ENCODE data around the gene RASGRF2.

Gene RASGRF2

GRCh38 chr5:81179959-81180358, 219.8 kb downstream of the RASGRF2 start:
- no peak for DNase-seq

GRCh38 chr5:81180780-81181460, 220.8 kb downstream of the RASGRF2 start:
- no peak for DNase-seq

- no peak for DNase-seq
Observed at GRCh38 chr5:81181576-81182316, 221.6 kb downstream of the RASGRF2 start.

GRCh38 chr5:81182396-81183390, 222.5 kb downstream of the RASGRF2 start:
- no peak for DNase-seq

GRCh38 chr5:81183811-81184748, 223.9 kb downstream of the RASGRF2 start:
- no peak for DNase-seq

- no peak for DNase-seq
Observed at GRCh38 chr5:81184749-81185110, 224.6 kb downstream of the RASGRF2 start.

GRCh38 chr5:81187885-81188284, 227.7 kb downstream of the RASGRF2 start:
- no peak for DNase-seq

GRCh38 chr5:81188962-81189361, 228.8 kb downstream of the RASGRF2 start:
- DNase-seq, result no peak

- DNase-seq, result no peak
Observed at GRCh38 chr5:81189875-81190498, 229.8 kb downstream of the RASGRF2 start.

- no peak for DNase-seq
Observed at GRCh38 chr5:81191726-81192372, 231.7 kb downstream of the RASGRF2 start.

GRCh38 chr5:81192373-81192750, 232.2 kb downstream of the RASGRF2 start:
- no peak for DNase-seq

GRCh38 chr5:81194633-81195334, 234.6 kb downstream of the RASGRF2 start:
- peak; percentile 74 for DNase-seq

- DNase-seq, result no peak
Observed at GRCh38 chr5:81195335-81195929, 235.3 kb downstream of the RASGRF2 start.

- no peak for DNase-seq
Observed at GRCh38 chr5:81202655-81203054, 242.5 kb downstream of the RASGRF2 start.

- DNase-seq, result no peak
Observed at GRCh38 chr5:81203729-81204128, 243.6 kb downstream of the RASGRF2 start.

- DNase-seq, result no peak
Observed at GRCh38 chr5:81204205-81204604, 244.0 kb downstream of the RASGRF2 start.

GRCh38 chr5:81205058-81205457, 244.9 kb downstream of the RASGRF2 start:
- no peak for DNase-seq

- no peak for DNase-seq
Observed at GRCh38 chr5:81207009-81207408, 246.8 kb downstream of the RASGRF2 start.

- DNase-seq, result no peak
Observed at GRCh38 chr5:81208904-81209303, 248.7 kb downstream of the RASGRF2 start.

GRCh38 chr5:81209386-81209785, 249.2 kb downstream of the RASGRF2 start:
- no peak for DNase-seq

Data from fibroblast of skin of back (primary cell).